A549 (cell line): ENCODE results near the gene TBC1D16. TPM values are rescaled to one million over a fixed set of nuclear protein-coding genes. Genes with fewer than 3 reads are reported as not detected.
"Not testable (repeated sequence)": the region's sequence is repeated elsewhere in the genome, so short reads cannot be mapped to it uniquely, and the experiment has no call there.

ENCODE experiments used
- ATAC-seq, 2 experiments: fragments of 200-7000 bp in 1 of 2; fragments of >200 bp in 1 of 2; cut with Nextera tagmentation in 1 of 2; cut with Tn5 transposase in 1 of 2; 3 replicates each; pipeline versions ENCODE4 v1.8.0 to v1.9.1; 2018 to 2020; ENCODE audit warnings: mild to moderate bottlenecking in 1 of 2, moderate library complexity in 1 of 2
- CTCF ChIA-PET: fragments of 300-600 bp; sonication (Branson Sonifier 250); formaldehyde crosslinking; extraction: SDS; loops from one replicate; lab custom pipeline; 2021; ENCODE audit warnings: antibody characterized with exemption, inconsistent platforms; lab: Yijun Ruan, JAX
- POLR2A ChIA-PET: fragments of 350-600 bp; formaldehyde crosslinking; extraction: SDS; loops from one replicate; lab custom pipeline; 2021; ENCODE audit warnings: antibody characterized with exemption, inconsistent platforms; lab: Yijun Ruan, JAX
- DNase-seq, 2 experiments: peaks; one replicate each; pipeline versions ENCODE4 v3.0.0 to v3.0.0-alpha.2; 2011 to 2016; ENCODE audit warnings: low read depth in 1 of 2, low spot score in 1 of 2
- FAIRE-seq: peaks from 2 replicates; lab custom pipeline; 2011; peaks lifted over from hg19 to GRCh38; lab: Jason Lieb, UNC
- H3K27ac ChIP-seq, 2 experiments: fragments of >200 bp; sonication (Bioruptor Twin); formaldehyde crosslinking; 3 replicates each; pipeline ENCODE4 v1.5.1; 2016 to 2017
- H3K4me1 ChIP-seq: fragments of >200 bp; sonication (Bioruptor Twin); formaldehyde crosslinking; 3 replicates; pipeline ENCODE4 v1.6.1; 2016
- H3K4me2 ChIP-seq: fragments of >200 bp; sonication (Bioruptor Twin); formaldehyde crosslinking; 3 replicates; pipeline ENCODE4 v1.6.1; 2016
- H3K4me3 ChIP-seq: fragments of >200 bp; sonication (Bioruptor Twin); formaldehyde crosslinking; 3 replicates; pipeline ENCODE4 v1.5.1; 2016
- H3K9me3 ChIP-seq: fragments of >200 bp; sonication (Bioruptor Twin); formaldehyde crosslinking; 3 replicates; pipeline ENCODE4 v1.6.1; 2016
- CBX8 ChIP-seq: fragments of 200-600 bp; sonication (generic); IDR thresholded peaks from 2 replicates; pipeline ENCODE4 v1.6.1; 2016
- EHF ChIP-seq: fragments of 250-450 bp; sonication (Bioruptor Pico); IDR thresholded peaks from 2 replicates; pipeline ENCODE4 v1.5.0; 2020; ENCODE audit warnings: mild to moderate bottlenecking
- ESRRA ChIP-seq: fragments of 150-350 bp; IDR thresholded peaks from 2 replicates; pipeline ENCODE4 v1.6.1; 2014; ENCODE audit warnings: mild to moderate bottlenecking, low read length, borderline replicate concordance
- HEYL ChIP-seq: fragments of 250-450 bp; sonication (Bioruptor Pico); IDR thresholded peaks from 2 replicates; pipeline ENCODE4 v1.8.0; 2021; ENCODE audit warnings: mild to moderate bottlenecking, moderate library complexity
- HOXB13 ChIP-seq: fragments of 250-450 bp; sonication (Bioruptor Pico); IDR thresholded peaks from 2 replicates; pipeline ENCODE4 v1.5.0; 2020; ENCODE audit warnings: low read depth, mild to moderate bottlenecking, moderate library complexity
- KDM1A ChIP-seq: fragments of 200-600 bp; sonication (generic); IDR thresholded peaks from 2 replicates; pipeline ENCODE4 v1.6.1; 2016; ENCODE audit warnings: low read depth, mild to moderate bottlenecking
- MAFK ChIP-seq: fragments of 450-650 bp; IDR thresholded peaks from 2 replicates; pipeline ENCODE4 v1.6.1; 2014; ENCODE audit not compliant: partially characterized antibody
- NFE2L2 ChIP-seq: fragments of 150-350 bp; conservative IDR thresholded peaks from 2 replicates; pipeline ENCODE4 v1.6.1; 2014; ENCODE audit warnings: low read length
- NPAS2 ChIP-seq: fragments of 250-450 bp; sonication (Bioruptor Pico); IDR thresholded peaks from 2 replicates; pipeline ENCODE4 v1.8.0; 2022; ENCODE audit warnings: mild to moderate bottlenecking, moderate library complexity, borderline replicate concordance
- NR3C1 ChIP-seq: fragments of >200 bp; sonication (Bioruptor Twin); formaldehyde crosslinking; IDR thresholded peaks from 3 replicates; pipeline ENCODE4 v1.6.1; 2017
- POLR2A ChIP-seq: IDR thresholded peaks from 2 replicates; pipeline ENCODE4 v1.6.1; 2012; ENCODE audit warnings: mild to moderate bottlenecking, low read length
- RCOR1 ChIP-seq: fragments of 150-350 bp; IDR thresholded peaks from 2 replicates; pipeline ENCODE4 v1.6.1; 2014; ENCODE audit warnings: antibody characterized with exemption, low read length, low read depth
- SREBF2 ChIP-seq: fragments of 450-650 bp; IDR thresholded peaks from 2 replicates; pipeline ENCODE4 v1.6.1; 2014; ENCODE audit warnings: mild to moderate bottlenecking, moderate library complexity
- TFCP2L1 ChIP-seq: fragments of 250-450 bp; sonication (Bioruptor Pico); IDR thresholded peaks from 2 replicates; pipeline ENCODE4 v1.5.0; 2021; ENCODE audit warnings: mild to moderate bottlenecking
- ZC3H11A ChIP-seq: fragments of 450-650 bp; IDR thresholded peaks from 2 replicates; pipeline ENCODE4 v1.6.1; 2014; ENCODE audit warnings: antibody characterized with exemption, mild to moderate bottlenecking
- WGBS: methylation state at CpG from one replicate; pipeline ENCODE4 v1.1.6; 2017; ENCODE audit errors: missing lambda C conversion rate; 5-methylcytosine and 5-hydroxymethylcytosine counted together
- polyA plus RNA-seq, 4 experiments: library from polyadenylated mRNA; depleted of rRNA in 3 of 4; stranded (reverse); fragments of >200 nt; fragmentation: RNase III in 1 of 4; extraction: RNeasy Plus Mini Kit Qiagen cat#74134 plus additional on column Dnase treatment in 1 of 4; gene quantifications; 2 replicates in 3 of 4; 3 replicates in 1 of 4; pipeline ENCODE4 v1.2.3, GENCODE V29; 2011 to 2017
- TF ChIP-seq, protein P1 (sequence below): IDR thresholded peaks from 2 replicates; pipeline ENCODE4 v1.6.1; 2012
- TF ChIP-seq, protein P2 (sequence below): fragments of 250-450 bp; sonication (Bioruptor Pico); IDR thresholded peaks from 2 replicates; pipeline ENCODE4 v1.5.0; 2021; ENCODE audit warnings: mild to moderate bottlenecking, moderate library complexity, borderline replicate concordance
- TF ChIP-seq, protein P3 (sequence below): fragments of 450-650 bp; IDR thresholded peaks from 2 replicates; pipeline ENCODE4 v1.6.1; 2014; ENCODE audit warnings: antibody characterized with exemption

TBC1D16 gene
- polyA plus RNA-seq, 2 of the 4 experiments (the other 2 are of a cell fraction): 8.9 to 12.5 TPM

DNA sequence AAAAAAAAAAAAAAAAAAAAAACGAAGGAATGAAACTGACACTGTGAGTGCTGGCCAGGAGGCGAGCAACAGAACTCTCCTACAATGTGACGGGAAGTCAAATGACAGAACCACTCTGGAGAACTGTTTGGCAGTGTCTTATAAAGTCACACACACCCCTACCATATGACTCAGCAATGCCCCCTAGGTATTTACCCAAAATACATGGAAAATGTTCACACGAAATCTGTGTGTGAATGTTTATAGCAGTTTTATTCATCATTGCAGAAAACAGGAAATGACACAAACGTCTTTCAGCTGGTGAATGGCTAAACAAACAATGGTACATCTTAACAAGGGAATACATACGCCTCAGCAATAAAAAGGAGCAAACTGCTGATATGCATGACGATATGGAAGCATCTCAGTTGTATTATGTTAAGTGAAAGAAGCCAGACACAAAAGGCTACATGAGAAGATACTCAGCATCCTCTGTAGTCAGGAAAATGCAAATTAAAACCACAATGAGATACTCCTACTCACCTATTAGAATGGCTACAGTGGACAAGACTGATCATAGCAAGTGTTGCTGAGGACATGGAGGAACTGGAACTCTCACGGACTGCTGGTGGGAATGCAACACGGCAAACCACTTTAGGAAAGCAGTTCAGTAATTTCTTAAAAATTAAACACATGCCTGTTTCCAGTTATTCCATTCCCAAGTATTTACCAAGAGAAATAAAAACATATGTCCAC lies 74.7 kb downstream of the TBC1D16 start:
- H3K27ac ChIP-seq: no peak overlapping the region
- peak; percentile 52 for TF ChIP-seq MAFK
- TF ChIP-seq, protein P1, sequence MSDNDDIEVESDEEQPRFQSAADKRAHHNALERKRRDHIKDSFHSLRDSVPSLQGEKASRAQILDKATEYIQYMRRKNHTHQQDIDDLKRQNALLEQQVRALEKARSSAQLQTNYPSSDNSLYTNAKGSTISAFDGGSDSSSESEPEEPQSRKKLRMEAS: no peak
- DNase-seq (peak in 1 of 2 experiments; percentile 33), ATAC-seq (no peak), FAIRE-seq (peak; percentile 95)
- no peak overlapping the region for H3K4me3 ChIP-seq
- ChIA-PET POLR2A (no interaction called here), CTCF (interaction anchor here (1.0 to 1.6 kb wide), 2 partner anchors 9 to 18 kb away, joined by 3 to 4 read pairs; no protein-coding TSS in a partner anchor)
- 76% methylated on average over 9 of the region's 9 CpGs for WGBS
- no peak overlapping the region for H3K4me2 ChIP-seq
- H3K4me1 ChIP-seq: no peaks in the 10 kb centered on the region
- H3K9me3 ChIP-seq: peaks cover 8% of the 10 kb centered on the region; the same call in 2 of the 3 replicates

DNA sequence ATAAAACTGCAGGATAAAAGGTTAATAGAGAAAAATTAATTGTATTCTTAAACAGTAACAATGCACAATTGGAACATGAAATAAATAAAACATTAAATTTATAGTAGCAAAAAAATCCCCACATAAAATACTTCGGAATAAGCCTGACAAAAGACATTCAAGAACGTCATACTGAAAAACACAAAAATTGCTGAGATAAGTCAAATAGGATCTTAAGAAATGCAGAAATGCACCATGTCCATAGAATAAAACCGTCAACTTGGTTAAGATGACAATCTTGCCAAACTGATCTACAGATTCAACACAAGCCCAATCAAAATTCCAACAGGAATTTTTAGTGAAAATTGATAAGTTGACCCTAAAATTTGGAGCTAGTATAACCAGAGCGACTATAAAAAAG lies 76.6 kb downstream of the TBC1D16 start:
- POLR2A ChIA-PET: no interaction called here
- DNase-seq (no peak), ATAC-seq (no peak), FAIRE-seq (no peak)
- H3K4me2 ChIP-seq: no peak overlapping the region
- 87% methylated on average over 4 of the region's 4 CpGs for WGBS
- H3K4me1 ChIP-seq: no peaks in the 10 kb centered on the region
- peaks cover 8% of the 10 kb centered on the region; the same call in 2 of the 3 replicates for H3K9me3 ChIP-seq
- no peak overlapping the region for H3K4me3 ChIP-seq
- H3K27ac ChIP-seq: no peak overlapping the region
- CTCF ChIA-PET: no interaction called here
- TF ChIP-seq, protein P1: no peak
- TF ChIP-seq MAFK: peak; percentile 60

DNA sequence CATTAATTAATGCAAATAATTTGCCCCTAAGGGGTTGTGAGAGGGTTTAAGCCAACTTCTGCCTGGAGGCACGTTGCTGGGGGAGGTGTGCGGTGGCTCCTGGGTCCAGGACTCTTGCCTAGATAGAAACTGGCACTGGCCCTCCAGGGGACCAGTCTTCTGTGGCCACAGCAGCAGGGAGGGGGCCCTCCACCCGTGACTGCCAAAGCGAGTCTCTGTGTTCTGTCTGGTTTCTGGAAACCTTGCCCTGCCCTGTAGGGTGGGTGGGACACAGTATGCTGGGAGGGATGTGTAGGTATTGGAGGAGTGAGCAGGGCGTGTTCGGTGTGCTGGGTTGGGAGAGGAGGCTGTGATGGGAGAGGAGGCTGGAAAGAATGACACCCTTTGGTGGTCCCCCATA lies 78.8 kb downstream of the TBC1D16 start:
- FAIRE-seq (no peak), ATAC-seq (peak in 1 of 2 experiments; percentile 28; a peak in 2 of 6 replicates), DNase-seq (no peak)
- WGBS: 84% methylated on average over 6 of the region's 6 CpGs
- no peak overlapping the region for H3K4me2 ChIP-seq
- ChIA-PET POLR2A (no interaction called here), CTCF (interaction anchor here (1.2 kb wide), 1 partner anchor 145 kb away, joined by 3 read pairs; no protein-coding TSS in a partner anchor)
- peaks cover 8% of the 10 kb centered on the region; the same call in 2 of the 3 replicates for H3K9me3 ChIP-seq
- no peaks in the 10 kb centered on the region for H3K4me1 ChIP-seq
- no peak for TF ChIP-seq NR3C1
- no peak overlapping the region for H3K27ac ChIP-seq
- H3K4me3 ChIP-seq: no peak overlapping the region

DNA sequence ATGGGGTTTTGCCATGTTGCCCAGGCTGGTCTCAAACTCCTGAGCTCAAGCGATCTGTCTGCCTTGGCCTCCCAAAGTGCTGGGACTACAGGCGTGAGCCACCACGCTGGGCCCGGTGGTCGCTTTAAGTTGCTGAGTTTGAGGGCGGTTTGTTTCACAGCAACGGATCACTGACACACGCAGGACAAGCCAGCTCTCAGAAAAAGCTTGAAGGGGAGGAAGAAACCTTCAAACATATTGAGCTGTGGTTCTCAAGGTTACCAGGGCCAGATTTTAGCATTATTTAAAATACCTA lies 79.3 kb downstream of the TBC1D16 start:
- ATAC-seq, H3K27ac ChIP-seq, POLR2A ChIA-PET, H3K4me3 ChIP-seq, H3K4me1 ChIP-seq, DNase-seq, H3K4me2 ChIP-seq, H3K9me3 ChIP-seq, FAIRE-seq: not testable (repeated sequence)
- 97% methylated on average over 8 of the region's 8 CpGs for WGBS
- CTCF ChIA-PET: interaction anchor here (1.0 to 1.2 kb wide), 2 partner anchors 116 to 145 kb away, joined by 3 read pairs; no protein-coding TSS in a partner anchor

DNA sequence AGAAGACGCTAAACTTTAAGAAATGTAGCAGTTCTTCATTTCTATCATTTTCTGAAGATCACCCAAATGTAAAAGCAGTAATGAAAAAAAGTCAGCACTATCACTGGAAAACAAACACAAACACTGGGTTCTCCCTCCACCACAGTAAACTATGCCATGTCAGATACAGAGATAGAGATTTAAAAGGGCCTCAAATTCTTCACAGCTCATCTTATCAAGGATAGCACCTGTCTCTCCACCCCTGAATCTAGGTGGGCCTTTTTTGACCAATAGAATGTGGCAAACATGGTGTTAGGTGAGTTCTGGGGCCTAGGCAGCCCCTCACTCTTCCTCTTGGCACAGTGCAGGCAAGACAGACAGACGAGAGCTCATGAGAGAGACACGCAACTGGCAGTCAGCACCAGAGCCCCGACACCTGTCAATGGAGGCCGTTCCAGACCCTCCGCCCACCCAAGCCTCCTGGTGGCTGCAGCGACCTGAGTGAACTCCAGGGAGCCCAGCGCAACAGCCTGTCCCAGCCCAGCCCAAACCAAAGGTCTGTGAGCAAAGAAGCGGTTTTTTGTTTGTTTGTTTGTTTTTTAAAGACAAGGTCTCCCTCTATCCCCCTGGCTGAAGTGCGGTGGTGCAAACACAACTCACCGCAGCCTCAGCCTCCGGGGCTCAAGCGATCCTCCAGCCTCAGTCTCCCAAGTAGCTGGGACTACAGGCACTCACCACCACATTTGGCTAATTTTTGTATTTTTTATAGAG lies 79.8 kb downstream of the TBC1D16 start:
- POLR2A ChIA-PET: interaction anchor here (0.6 kb wide), 1 partner anchor 13 kb away, joined by 4 read pairs; no protein-coding TSS in a partner anchor
- no peak for ATAC-seq
- no peak for TF ChIP-seq ESRRA
- no peak for TF ChIP-seq KDM1A
- TF ChIP-seq NR3C1: no peak
- no peak for TF ChIP-seq EHF (CRISPR knock-in tag)
- TF ChIP-seq NFE2L2: no peak
- TF ChIP-seq, all 56 proteins: peak for 0
- H3K27ac ChIP-seq: no peak overlapping the region
- H3K9me3 ChIP-seq: no peaks in the 10 kb centered on the region
- CTCF ChIA-PET: interaction anchor here (0.6 to 1.2 kb wide), 6 partner anchors 21 to 166 kb away, joined by 3 to 4 read pairs (median 3); no protein-coding TSS in a partner anchor
- FAIRE-seq: no peak
- DNase-seq: no peak
- no peaks in the 10 kb centered on the region for H3K4me1 ChIP-seq
- WGBS: 91% methylated on average over 13 of the region's 13 CpGs
- H3K4me3 ChIP-seq: no peak overlapping the region
- H3K4me2 ChIP-seq: no peak overlapping the region

DNA sequence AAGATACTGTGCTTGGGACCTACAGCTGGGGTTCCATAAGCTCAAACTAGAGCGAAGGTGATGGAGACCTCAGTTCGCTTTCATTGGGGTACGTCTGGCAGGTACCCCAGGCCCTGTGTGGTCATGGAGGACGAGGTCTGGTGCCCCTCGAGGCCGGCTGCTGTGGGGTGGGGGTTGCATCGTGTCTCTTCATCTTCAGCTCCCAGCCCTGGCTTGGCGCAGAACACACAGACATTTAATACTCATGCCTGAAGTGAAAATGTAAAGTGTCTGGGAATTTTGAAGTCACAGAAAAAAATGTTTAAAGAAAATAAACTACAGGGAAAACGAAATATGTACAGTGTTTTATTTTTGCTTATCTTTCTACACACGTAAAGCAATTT lies 80.5 kb downstream of the TBC1D16 start:
- Histone ChIP-seq H3K4me1 (no peaks in the 10 kb centered on the region), H3K9me3 (no peaks in the 10 kb centered on the region), H3K4me3 (no peak overlapping the region), H3K27ac (no peak overlapping the region), H3K4me2 (no peak overlapping the region)
- ATAC-seq (no peak), FAIRE-seq (no peak), DNase-seq (no peak)
- ChIA-PET POLR2A (interaction anchor here (0.7 kb wide), 1 partner anchor 116 kb away, joined by 4 read pairs; the partner anchor contains the start of gene CBX4), CTCF (interaction anchor here (0.7 to 1.2 kb wide), 4 partner anchors 21 to 134 kb away, joined by 3 to 4 read pairs (median 3); no protein-coding TSS in a partner anchor)
- 82% methylated on average over 10 of the region's 10 CpGs for whole genome bisulfite sequencing
- no peak for TF ChIP-seq SREBF2
- TF ChIP-seq CBX8: no peak
- TF ChIP-seq ZC3H11A: no peak
- no peak for TF ChIP-seq HOXB13 (CRISPR knock-in tag)
- no peak for TF ChIP-seq NPAS2 (CRISPR knock-in tag)
- TF ChIP-seq POLR2A: no peak
- TF ChIP-seq, protein P2, sequence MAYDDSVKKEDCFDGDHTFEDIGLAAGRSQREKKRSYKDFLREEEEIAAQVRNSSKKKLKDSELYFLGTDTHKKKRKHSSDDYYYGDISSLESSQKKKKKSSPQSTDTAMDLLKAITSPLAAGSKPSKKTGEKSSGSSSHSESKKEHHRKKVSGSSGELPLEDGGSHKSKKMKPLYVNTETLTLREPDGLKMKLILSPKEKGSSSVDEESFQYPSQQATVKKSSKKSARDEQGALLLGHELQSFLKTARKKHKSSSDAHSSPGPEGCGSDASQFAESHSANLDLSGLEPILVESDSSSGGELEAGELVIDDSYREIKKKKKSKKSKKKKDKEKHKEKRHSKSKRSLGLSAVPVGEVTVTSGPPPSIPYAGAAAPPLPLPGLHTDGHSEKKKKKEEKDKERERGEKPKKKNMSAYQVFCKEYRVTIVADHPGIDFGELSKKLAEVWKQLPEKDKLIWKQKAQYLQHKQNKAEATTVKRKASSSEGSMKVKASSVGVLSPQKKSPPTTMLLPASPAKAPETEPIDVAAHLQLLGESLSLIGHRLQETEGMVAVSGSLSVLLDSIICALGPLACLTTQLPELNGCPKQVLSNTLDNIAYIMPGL: no peak
- TF ChIP-seq TFCP2L1 (CRISPR knock-in tag): no peak
- TF ChIP-seq, protein P3, sequence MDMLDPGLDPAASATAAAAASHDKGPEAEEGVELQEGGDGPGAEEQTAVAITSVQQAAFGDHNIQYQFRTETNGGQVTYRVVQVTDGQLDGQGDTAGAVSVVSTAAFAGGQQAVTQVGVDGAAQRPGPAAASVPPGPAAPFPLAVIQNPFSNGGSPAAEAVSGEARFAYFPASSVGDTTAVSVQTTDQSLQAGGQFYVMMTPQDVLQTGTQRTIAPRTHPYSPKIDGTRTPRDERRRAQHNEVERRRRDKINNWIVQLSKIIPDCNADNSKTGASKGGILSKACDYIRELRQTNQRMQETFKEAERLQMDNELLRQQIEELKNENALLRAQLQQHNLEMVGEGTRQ: no peak
- TF ChIP-seq RCOR1: no peak
- TF ChIP-seq NFE2L2: no peak
- TF ChIP-seq HEYL: no peak
